Heart right ventricle (tissue), 16 donors: Measurements from ENCODE around the gene SLC45A2. TPM values are rescaled to one million over a fixed set of nuclear protein-coding genes. Genes with fewer than 3 reads are reported as not detected.
A peak's percentile ranks its signal among the peaks of the same experiment; 100 is the strongest.

ENCODE experiments used
- ATAC-seq, 8 donors: fragments of 200-7000 bp; cut with Tn5 transposase; one replicate each; pipeline ENCODE4 v1.9.1; 2020; ENCODE audit warnings: mild to moderate bottlenecking in 8 of 8, moderate library complexity in 8 of 8, moderate number of reproducible peaks in 1 of 8
- DNase-seq, 2 donors: peaks; one replicate each; pipeline ENCODE4 v3.0.0-alpha.2; 2020
- H3K27ac ChIP-seq, 10 donors: fragments of 200-600 bp; sonication (generic) in 2 of 10; one replicate each; pipeline versions ENCODE4 v1.5.0 to v1.8.0; 2020 to 2022; ENCODE audit warnings: mild to moderate bottlenecking in 3 of 10
- H3K27me3 ChIP-seq, 7 donors: fragments of 200-600 bp; one replicate each; pipeline ENCODE4 v1.8.0; 2021 to 2022; ENCODE audit warnings: mild to moderate bottlenecking in 2 of 7
- H3K36me3 ChIP-seq, 9 donors: fragments of 200-600 bp; sonication (generic) in 1 of 9; one replicate each; pipeline versions ENCODE4 v1.5.0 to v1.8.0; 2020 to 2022; ENCODE audit warnings: mild to moderate bottlenecking in 2 of 9
- H3K4me1 ChIP-seq, 9 donors: fragments of 200-600 bp; sonication (generic) in 1 of 9; one replicate each; pipeline versions ENCODE4 v1.5.0 to v1.8.0; 2020 to 2022; ENCODE audit warnings: mild to moderate bottlenecking in 4 of 9
- H3K4me3 ChIP-seq, 10 donors: fragments of 200-600 bp; sonication (generic) in 2 of 10; one replicate each; pipeline versions ENCODE4 v1.5.0 to v1.8.0; 2020 to 2022; ENCODE audit warnings: mild to moderate bottlenecking in 7 of 10, moderate library complexity in 2 of 10
- H3K9me3 ChIP-seq, 11 donors: fragments of 200-600 bp in 10 of 11; sonication (generic) in 2 of 11; one replicate each; pipeline versions ENCODE4 v1.5.0 to v1.8.0; 2013 to 2022; ENCODE audit warnings: mild to moderate bottlenecking in 2 of 11, control low read depth in 1 of 11, moderate library complexity in 1 of 11
- CTCF ChIP-seq, 9 donors: fragments of 200-600 bp; sonication (generic) in 2 of 9; IDR thresholded peaks; one replicate each; pipeline versions ENCODE4 v1.5.0 to v1.8.0; 2021 to 2022; ENCODE audit warnings: antibody characterized with exemption in 9 of 9, mild to moderate bottlenecking in 5 of 9, moderate library complexity in 1 of 9
- WGBS, 2 donors: extraction: QIAGEN DNeasy Blood & Tissue Kit; methylation state at CpG; one replicate each; pipeline ENCODE4 v1.1.7; 2013; ENCODE audit warnings: inconsistent platforms in 1 of 2; 5-methylcytosine and 5-hydroxymethylcytosine counted together
- intact Hi-C, 10 donors: fragments of 100-400 bp; cut with DNase I; formaldehyde crosslinking; loops; one replicate each; pipeline versions ENCODE4 v1.11.1 to v1.14.2; 2022
- polyA plus RNA-seq, 2 donors: library from polyadenylated mRNA; stranded (reverse); fragments of 200-250 nt; gene quantifications; one replicate each; pipeline ENCODE4 v1.2.3, GENCODE V29; 2013
- total RNA-seq, 10 donors: library from RNA; stranded (reverse); fragmentation: NEBNext Ultra II Directional in 3 of 10; extraction: Animal tissue kit (Norgen Biotek cat#: 25700) in 3 of 10; gene quantifications; one replicate each; pipeline versions ENCODE4 v1.2.1 to v1.2.4, GENCODE V29; 2021 to 2023
- donor health status: Arrhythmogenic right ventricular cardiomyopathy.
- donor health status: ischemic (EF 13 %, LVEDD 7.1; RV severe dilation, severe dysfunction).
- donor health status: healthy with polysubstance abuse.
- donor health status: DM: no; HTN: yes; CAD: no.
- donor health status: DM: no; HTN: no; CAD: no.
- donor health status: ischemic (EF 25% LVEDD 6.9; RV normal size, moderate dysfunction).
- donor health status: ischemic (EF 25% LVEDD 5.7; RV mildly dilated, moderate dysfunction).
- donor health status: healthy.
- donor health status: DM: yes; HTN: yes; CAD: no.
- donor health status: Ischemic cardiomyopathy.
- donor health status: ischemic (EF 35%, LVEDD 5.7; RV mildly dilated, moderate dysfunction).
- donor health status: nonischemic (EF 11% LVEDD 7.7; RV severe dilation, severe dysfunction).
- donor health status: DM: yes; HTN: yes; CAD: no.
- donor health status: PGD.
- donor health status: ischemic (EF 29% LVEDD 5.4; RV normal size, mild dysfunction).
- donor health status: nonischemic (EF 23%, LVEDD 6.1; RV moderate dilation, normal function).

Gene SLC45A2
- total and polyA plus RNA-seq, 12 donors = 0.09 to 0.15 (median 0.11) TPM; not detected in 9

DNA sequence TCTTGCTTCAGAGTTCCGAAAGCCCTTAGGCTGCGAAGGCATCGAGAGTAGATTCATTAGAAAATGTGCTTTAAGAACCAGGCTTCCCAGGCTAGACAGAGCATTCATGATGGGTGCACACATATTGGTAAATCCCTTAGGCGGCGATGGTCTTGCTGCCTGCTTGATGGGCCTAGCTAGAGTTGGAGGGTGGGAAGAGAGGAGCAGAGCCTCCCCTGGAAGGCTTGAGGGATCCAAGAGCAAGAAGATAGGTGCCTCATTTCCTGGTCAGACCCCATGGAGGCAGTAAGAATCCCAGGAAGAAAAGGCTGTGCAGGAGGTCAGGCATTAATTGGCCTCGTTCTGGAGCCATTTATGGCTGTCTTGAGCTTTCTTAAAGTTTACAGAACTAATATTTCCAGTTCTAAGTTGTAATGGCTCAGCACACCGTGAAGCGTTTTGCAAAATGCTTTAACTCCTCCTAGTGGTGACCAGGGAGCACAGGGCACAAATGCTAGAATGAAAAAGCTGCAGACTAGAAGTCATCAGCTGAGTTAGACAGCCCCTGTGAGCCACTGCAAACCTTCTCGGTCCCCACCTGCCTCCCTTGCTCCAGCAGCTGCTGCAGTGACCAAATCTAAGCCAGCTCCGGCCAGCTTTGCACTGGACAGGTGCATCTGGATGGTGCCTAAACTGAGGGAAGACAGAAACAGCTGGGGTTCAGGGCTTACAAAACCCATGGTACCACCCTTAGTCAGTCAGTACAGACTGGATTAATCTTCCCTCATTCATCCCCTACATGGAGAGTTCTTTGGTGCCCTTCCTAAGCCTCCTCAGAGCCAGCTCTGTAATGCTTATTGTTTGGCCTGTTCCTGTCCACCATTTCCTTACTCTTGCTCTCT is 14.7 kb downstream of the SLC45A2 start:
- Histone ChIP-seq H3K9me3 (no peaks in the 10 kb centered on the region), H3K27ac (no peak overlapping the region), H3K27me3 (no peaks in the 10 kb centered on the region), H3K36me3 (no peaks in the 10 kb centered on the region), H3K4me3 (no peak overlapping the region), H3K4me1 (peaks cover 0 to 14% (median 0%) of the 10 kb centered on the region in 9 donors)
- 51 to 57% methylated on average over 10 of the region's 10 CpGs for WGBS, 2 donors
- intact Hi-C loops = loop anchor here in 9 of 10 donors (2.0 to 10.0 kb wide), 6 partner anchors 495 to 538 kb away; no protein-coding TSS in a partner anchor
- TF ChIP-seq CTCF (IDR thresholded peaks at IDR 0.05) = peak; percentile 29 to 74 (median 67)
- DNase-seq = no peak
- ATAC-seq = peak in 7 of 8 donors; percentile 74 to 85 (median 78)

GRCh38 chr5:33968211-33969005 is 16.1 kb downstream of the SLC45A2 start:
- no peaks in the 10 kb centered on the region for H3K9me3 ChIP-seq
- no peak overlapping the region for H3K4me3 ChIP-seq

DNA sequence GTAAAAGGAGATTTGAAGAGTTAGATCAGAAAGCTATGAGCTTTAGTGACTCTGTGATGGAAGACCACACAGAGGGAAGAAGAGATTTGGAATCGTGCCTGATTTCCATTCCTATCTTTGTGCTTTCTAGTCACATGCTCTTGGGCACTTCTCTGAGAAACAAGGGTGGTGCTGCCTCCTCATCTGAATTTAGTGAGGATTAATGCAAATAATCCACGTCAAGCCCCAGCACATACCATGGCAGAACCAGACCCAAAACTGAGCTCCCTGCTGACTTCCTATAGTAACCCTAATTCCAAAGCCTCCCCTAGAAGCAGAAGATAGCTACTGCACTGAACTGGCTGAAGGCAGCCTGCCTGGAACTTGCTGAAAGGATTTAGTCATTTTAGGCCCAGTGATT is 17.7 kb downstream of the SLC45A2 start:
- intact Hi-C loops = loop anchor here in 5 of 10 donors (5.0 to 10.0 kb wide), 3 partner anchors 492 to 532 kb away; no protein-coding TSS in a partner anchor
- TF ChIP-seq CTCF (IDR thresholded peaks at IDR 0.05) = no peak
- DNase-seq (no peak), ATAC-seq (no peak)
- Histone ChIP-seq H3K9me3 (no peaks in the 10 kb centered on the region), H3K36me3 (no peaks in the 10 kb centered on the region), H3K27ac (no peak overlapping the region), H3K4me3 (no peak overlapping the region), H3K27me3 (no peaks in the 10 kb centered on the region), H3K4me1 (peaks cover 0 to 5% (median 0%) of the 10 kb centered on the region in 9 donors)
- 46 to 60% methylated on average over 2 of the region's 2 CpGs for WGBS, 2 donors

More at GRCh38 chr5:33968211-33969005, 16.1 kb downstream of the SLC45A2 start:
- DNase-seq (no peak), ATAC-seq (peak in 4 of 8 donors; percentile 22 to 68 (median 40))
- WGBS, 2 donors = 63 to 71% methylated on average over 3 of the region's 3 CpGs
- H3K27ac ChIP-seq = no peak overlapping the region
- intact Hi-C loops = loop anchor here in 5 of 10 donors (2.0 to 10.0 kb wide), 4 partner anchors 494 to 534 kb away; no protein-coding TSS in a partner anchor
- no peak for TF ChIP-seq CTCF (IDR thresholded peaks at IDR 0.05)
- no peaks in the 10 kb centered on the region for H3K27me3 ChIP-seq
- H3K4me1 ChIP-seq = peaks cover 0 to 5% (median 0%) of the 10 kb centered on the region in 9 donors
- H3K36me3 ChIP-seq = no peaks in the 10 kb centered on the region

GRCh38 chr5:33964132-33964700 is 20.3 kb downstream of the SLC45A2 start:
- H3K9me3 ChIP-seq = no peaks in the 10 kb centered on the region
- no peak overlapping the region for H3K27ac ChIP-seq
- DNase-seq (no peak), ATAC-seq (no peak)
- intact Hi-C loops = loop anchor here in 4 of 10 donors (10.0 kb wide), 2 partner anchors 489 to 529 kb away; no protein-coding TSS in a partner anchor
- 73 to 76% methylated on average over 2 of the region's 2 CpGs for WGBS, 2 donors
- H3K4me3 ChIP-seq = no peak overlapping the region
- peaks cover 0 to 5% (median 0%) of the 10 kb centered on the region in 9 donors for H3K4me1 ChIP-seq
- no peaks in the 10 kb centered on the region for H3K36me3 ChIP-seq
- TF ChIP-seq CTCF (IDR thresholded peaks at IDR 0.05) = no peak
- H3K27me3 ChIP-seq = no peaks in the 10 kb centered on the region
